HL-60 (cell line): ENCODE measurements around the gene SLC25A44.

Source experiments
- POLR2AphosphoS5 ChIP-seq: IDR thresholded peaks from 2 replicates; pipeline ENCODE4 v1.6.1; 2012; ENCODE audit warnings: low read depth
- TF ChIP-seq, protein P1 (sequence below): IDR thresholded peaks from one replicate; pipeline ENCODE4 v1.5.1; 2011; ENCODE audit warnings: low read length, control low read depth, inconsistent platforms; ENCODE audit not compliant: insufficient read depth

DNA sequence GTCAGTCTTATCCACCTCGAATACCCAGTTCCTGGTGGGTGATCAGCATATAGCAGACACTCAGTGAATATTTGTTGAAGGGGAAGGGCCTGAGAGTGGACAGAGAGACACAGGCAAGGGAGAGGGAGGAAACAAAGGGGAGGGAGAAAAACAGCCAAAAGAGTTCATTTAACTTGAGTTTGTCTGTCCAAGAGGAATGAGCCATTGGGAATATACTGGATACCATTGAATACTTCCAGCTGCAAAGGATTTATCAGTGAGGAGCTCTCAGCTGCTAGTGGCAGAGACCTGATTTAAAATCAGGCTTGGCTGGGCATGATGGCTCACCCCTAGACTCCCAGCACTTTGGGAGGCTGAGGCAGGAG, 36.6 kb downstream of the SLC25A44 start:
- TF ChIP-seq, protein P1, sequence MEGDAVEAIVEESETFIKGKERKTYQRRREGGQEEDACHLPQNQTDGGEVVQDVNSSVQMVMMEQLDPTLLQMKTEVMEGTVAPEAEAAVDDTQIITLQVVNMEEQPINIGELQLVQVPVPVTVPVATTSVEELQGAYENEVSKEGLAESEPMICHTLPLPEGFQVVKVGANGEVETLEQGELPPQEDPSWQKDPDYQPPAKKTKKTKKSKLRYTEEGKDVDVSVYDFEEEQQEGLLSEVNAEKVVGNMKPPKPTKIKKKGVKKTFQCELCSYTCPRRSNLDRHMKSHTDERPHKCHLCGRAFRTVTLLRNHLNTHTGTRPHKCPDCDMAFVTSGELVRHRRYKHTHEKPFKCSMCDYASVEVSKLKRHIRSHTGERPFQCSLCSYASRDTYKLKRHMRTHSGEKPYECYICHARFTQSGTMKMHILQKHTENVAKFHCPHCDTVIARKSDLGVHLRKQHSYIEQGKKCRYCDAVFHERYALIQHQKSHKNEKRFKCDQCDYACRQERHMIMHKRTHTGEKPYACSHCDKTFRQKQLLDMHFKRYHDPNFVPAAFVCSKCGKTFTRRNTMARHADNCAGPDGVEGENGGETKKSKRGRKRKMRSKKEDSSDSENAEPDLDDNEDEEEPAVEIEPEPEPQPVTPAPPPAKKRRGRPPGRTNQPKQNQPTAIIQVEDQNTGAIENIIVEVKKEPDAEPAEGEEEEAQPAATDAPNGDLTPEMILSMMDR: no peak
- TF ChIP-seq POLR2AphosphoS5: no peak
